ENCODE results near the gene FREM1. TPM values are rescaled to one million over a fixed set of nuclear protein-coding genes. Genes with fewer than 3 reads are reported as not detected.

Gene FREM1
- total and polyA plus RNA-seq, 2 experiments from 2014 or later: 0.78 to 3.1 TPM

DNA sequence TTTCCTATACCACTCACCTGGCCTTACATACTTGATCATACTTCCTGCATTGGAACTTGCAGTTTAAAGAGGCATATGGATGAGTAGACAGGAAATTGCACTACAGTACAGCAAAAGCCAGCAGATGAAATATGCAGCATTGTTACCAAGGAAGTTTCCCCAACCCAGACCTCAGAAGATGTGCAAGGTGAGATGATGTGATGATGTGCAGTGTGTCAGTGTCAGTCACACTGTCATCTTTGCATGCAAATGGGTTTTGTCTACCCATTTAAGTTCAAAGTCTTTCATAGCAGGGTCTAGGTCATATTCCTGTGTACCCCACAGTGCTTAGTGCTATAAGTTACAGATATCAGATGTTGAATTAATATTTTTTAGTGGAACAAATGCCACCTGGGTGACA, 98.4 kb downstream of the FREM1 start:
- no peaks in the 10 kb centered on the region for H3K4me1 ChIP-seq (ENCODE audit: insufficient read depth)
- H3F3A ChIP-seq (replicated peaks; ENCODE audit: low read depth): no peaks in the 10 kb centered on the region
- Mint-ChIP-seq H3K9me3 (no peaks in the 10 kb centered on the region), H3K27me3 (ENCODE audit: insufficient read depth, low read depth, poor library complexity) (no peaks in the 10 kb centered on the region), H3K36me3 (ENCODE audit: low read depth) (peaks cover 22% of the 10 kb centered on the region; the same call in 2 of the 3 replicates), H3K4me1 (peaks cover 7% of the 10 kb centered on the region), H3K27ac (no peak overlapping the region), H3K4me3 (no peak overlapping the region)
- H3K4me3 ChIP-seq: no peak overlapping the region
- no peaks in the 10 kb centered on the region for H4K20me1 ChIP-seq (replicated peaks; ENCODE audit: insufficient read depth)
- ATAC-seq (no peak), DNase-seq (ENCODE audit: low spot score) (no peak)
- H3K9me2 ChIP-seq (ENCODE audit: insufficient read depth): no peaks in the 10 kb centered on the region
- H3K4me2 ChIP-seq: no peak overlapping the region
- TF ChIP-seq ZNF114 (CRISPR knock-in tag; IDR thresholded peaks at IDR 0.05): no peak
- TF ChIP-seq, protein P1, sequence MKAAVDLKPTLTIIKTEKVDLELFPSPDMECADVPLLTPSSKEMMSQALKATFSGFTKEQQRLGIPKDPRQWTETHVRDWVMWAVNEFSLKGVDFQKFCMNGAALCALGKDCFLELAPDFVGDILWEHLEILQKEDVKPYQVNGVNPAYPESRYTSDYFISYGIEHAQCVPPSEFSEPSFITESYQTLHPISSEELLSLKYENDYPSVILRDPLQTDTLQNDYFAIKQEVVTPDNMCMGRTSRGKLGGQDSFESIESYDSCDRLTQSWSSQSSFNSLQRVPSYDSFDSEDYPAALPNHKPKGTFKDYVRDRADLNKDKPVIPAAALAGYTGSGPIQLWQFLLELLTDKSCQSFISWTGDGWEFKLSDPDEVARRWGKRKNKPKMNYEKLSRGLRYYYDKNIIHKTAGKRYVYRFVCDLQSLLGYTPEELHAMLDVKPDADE (IDR thresholded peaks at IDR 0.05): no peak
- no peak overlapping the region for H3K27ac ChIP-seq (ENCODE audit: low read depth)
- no peaks in the 10 kb centered on the region for H3K27me3 ChIP-seq (ENCODE audit: insufficient read depth)
- H3K79me2 ChIP-seq (replicated peaks; ENCODE audit: insufficient read depth): no peaks in the 10 kb centered on the region
- H3K36me3 ChIP-seq (ENCODE audit: insufficient read depth): no peaks in the 10 kb centered on the region
- H2AFZ ChIP-seq: no peak overlapping the region

- no peaks in the 10 kb centered on the region for H3K4me1 Mint-ChIP-seq
- H3K4me3 Mint-ChIP-seq: no peak overlapping the region
- ATAC-seq (no peak), DNase-seq (ENCODE audit: low spot score) (no peak)
- H3K27ac Mint-ChIP-seq: no peak overlapping the region
- Histone ChIP-seq H3F3A (replicated peaks; ENCODE audit: low read depth) (no peaks in the 10 kb centered on the region), H3K4me2 (no peak overlapping the region), H2AFZ (no peak overlapping the region), H3K4me3 (no peak overlapping the region), H3K36me3 (ENCODE audit: insufficient read depth) (no peaks in the 10 kb centered on the region), H3K27ac (ENCODE audit: low read depth) (no peak overlapping the region), H3K27me3 (ENCODE audit: insufficient read depth) (no peaks in the 10 kb centered on the region), H4K20me1 (replicated peaks; ENCODE audit: insufficient read depth) (no peaks in the 10 kb centered on the region), H3K4me1 (ENCODE audit: insufficient read depth) (no peaks in the 10 kb centered on the region), H3K79me2 (replicated peaks; ENCODE audit: insufficient read depth) (no peaks in the 10 kb centered on the region), H3K9me2 (ENCODE audit: insufficient read depth) (no peaks in the 10 kb centered on the region)
- peaks cover 36% of the 10 kb centered on the region for H3K36me3 Mint-ChIP-seq (ENCODE audit: low read depth)
- H3K9me3 Mint-ChIP-seq: no peaks in the 10 kb centered on the region
- H3K27me3 Mint-ChIP-seq (ENCODE audit: insufficient read depth, low read depth, poor library complexity): no peaks in the 10 kb centered on the region
- TF ChIP-seq, protein P2, sequence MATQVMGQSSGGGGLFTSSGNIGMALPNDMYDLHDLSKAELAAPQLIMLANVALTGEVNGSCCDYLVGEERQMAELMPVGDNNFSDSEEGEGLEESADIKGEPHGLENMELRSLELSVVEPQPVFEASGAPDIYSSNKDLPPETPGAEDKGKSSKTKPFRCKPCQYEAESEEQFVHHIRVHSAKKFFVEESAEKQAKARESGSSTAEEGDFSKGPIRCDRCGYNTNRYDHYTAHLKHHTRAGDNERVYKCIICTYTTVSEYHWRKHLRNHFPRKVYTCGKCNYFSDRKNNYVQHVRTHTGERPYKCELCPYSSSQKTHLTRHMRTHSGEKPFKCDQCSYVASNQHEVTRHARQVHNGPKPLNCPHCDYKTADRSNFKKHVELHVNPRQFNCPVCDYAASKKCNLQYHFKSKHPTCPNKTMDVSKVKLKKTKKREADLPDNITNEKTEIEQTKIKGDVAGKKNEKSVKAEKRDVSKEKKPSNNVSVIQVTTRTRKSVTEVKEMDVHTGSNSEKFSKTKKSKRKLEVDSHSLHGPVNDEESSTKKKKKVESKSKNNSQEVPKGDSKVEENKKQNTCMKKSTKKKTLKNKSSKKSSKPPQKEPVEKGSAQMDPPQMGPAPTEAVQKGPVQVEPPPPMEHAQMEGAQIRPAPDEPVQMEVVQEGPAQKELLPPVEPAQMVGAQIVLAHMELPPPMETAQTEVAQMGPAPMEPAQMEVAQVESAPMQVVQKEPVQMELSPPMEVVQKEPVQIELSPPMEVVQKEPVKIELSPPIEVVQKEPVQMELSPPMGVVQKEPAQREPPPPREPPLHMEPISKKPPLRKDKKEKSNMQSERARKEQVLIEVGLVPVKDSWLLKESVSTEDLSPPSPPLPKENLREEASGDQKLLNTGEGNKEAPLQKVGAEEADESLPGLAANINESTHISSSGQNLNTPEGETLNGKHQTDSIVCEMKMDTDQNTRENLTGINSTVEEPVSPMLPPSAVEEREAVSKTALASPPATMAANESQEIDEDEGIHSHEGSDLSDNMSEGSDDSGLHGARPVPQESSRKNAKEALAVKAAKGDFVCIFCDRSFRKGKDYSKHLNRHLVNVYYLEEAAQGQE (IDR thresholded peaks at IDR 0.05; ENCODE audit: unreplicated experiment): no peak
- TF ChIP-seq, protein P1 (IDR thresholded peaks at IDR 0.05): no peak
- no peak for TF ChIP-seq NANOG (IDR thresholded peaks at IDR 0.05; ENCODE audit: borderline replicate concordance)
- no peak for TF ChIP-seq EZH2phosphoT487 (IDR thresholded peaks at IDR 0.05; ENCODE audit: unreplicated experiment)
- TF ChIP-seq ZNF331 (CRISPR knock-in tag; IDR thresholded peaks at IDR 0.05; ENCODE audit: low read depth): no peak
- TF ChIP-seq, protein P3, sequence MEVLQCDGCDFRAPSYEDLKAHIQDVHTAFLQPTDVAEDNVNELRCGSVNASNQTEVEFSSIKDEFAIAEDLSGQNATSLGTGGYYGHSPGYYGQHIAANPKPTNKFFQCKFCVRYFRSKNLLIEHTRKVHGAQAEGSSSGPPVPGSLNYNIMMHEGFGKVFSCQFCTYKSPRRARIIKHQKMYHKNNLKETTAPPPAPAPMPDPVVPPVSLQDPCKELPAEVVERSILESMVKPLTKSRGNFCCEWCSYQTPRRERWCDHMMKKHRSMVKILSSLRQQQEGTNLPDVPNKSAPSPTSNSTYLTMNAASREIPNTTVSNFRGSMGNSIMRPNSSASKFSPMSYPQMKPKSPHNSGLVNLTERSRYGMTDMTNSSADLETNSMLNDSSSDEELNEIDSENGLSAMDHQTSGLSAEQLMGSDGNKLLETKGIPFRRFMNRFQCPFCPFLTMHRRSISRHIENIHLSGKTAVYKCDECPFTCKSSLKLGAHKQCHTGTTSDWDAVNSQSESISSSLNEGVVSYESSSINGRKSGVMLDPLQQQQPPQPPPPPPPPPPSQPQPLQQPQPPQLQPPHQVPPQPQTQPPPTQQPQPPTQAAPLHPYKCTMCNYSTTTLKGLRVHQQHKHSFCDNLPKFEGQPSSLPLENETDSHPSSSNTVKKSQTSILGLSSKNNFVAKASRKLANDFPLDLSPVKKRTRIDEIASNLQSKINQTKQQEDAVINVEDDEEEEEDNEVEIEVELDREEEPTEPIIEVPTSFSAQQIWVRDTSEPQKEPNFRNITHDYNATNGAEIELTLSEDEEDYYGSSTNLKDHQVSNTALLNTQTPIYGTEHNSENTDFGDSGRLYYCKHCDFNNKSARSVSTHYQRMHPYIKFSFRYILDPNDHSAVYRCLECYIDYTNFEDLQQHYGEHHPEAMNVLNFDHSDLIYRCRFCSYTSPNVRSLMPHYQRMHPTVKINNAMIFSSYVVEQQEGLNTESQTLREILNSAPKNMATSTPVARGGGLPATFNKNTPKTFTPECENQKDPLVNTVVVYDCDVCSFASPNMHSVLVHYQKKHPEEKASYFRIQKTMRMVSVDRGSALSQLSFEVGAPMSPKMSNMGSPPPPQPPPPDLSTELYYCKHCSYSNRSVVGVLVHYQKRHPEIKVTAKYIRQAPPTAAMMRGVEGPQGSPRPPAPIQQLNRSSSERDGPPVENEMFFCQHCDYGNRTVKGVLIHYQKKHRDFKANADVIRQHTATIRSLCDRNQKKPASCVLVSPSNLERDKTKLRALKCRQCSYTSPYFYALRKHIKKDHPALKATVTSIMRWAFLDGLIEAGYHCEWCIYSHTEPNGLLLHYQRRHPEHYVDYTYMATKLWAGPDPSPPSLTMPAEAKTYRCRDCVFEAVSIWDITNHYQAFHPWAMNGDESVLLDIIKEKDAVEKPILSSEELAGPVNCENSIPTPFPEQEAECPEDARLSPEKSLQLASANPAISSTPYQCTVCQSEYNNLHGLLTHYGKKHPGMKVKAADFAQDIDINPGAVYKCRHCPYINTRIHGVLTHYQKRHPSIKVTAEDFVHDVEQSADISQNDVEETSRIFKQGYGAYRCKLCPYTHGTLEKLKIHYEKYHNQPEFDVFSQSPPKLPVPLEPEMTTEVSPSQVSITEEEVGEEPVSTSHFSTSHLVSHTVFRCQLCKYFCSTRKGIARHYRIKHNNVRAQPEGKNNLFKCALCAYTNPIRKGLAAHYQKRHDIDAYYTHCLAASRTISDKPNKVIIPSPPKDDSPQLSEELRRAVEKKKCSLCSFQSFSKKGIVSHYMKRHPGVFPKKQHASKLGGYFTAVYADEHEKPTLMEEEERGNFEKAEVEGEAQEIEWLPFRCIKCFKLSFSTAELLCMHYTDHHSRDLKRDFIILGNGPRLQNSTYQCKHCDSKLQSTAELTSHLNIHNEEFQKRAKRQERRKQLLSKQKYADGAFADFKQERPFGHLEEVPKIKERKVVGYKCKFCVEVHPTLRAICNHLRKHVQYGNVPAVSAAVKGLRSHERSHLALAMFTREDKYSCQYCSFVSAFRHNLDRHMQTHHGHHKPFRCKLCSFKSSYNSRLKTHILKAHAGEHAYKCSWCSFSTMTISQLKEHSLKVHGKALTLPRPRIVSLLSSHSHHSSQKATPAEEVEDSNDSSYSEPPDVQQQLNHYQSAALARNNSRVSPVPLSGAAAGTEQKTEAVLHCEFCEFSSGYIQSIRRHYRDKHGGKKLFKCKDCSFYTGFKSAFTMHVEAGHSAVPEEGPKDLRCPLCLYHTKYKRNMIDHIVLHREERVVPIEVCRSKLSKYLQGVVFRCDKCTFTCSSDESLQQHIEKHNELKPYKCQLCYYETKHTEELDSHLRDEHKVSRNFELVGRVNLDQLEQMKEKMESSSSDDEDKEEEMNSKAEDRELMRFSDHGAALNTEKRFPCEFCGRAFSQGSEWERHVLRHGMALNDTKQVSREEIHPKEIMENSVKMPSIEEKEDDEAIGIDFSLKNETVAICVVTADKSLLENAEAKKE (CRISPR knock-in tag; IDR thresholded peaks at IDR 0.05): no peak
- TF ChIP-seq EZH2 (IDR thresholded peaks at IDR 0.05; ENCODE audit: low read depth, unreplicated experiment): no peak
- TF ChIP-seq STAT1 (IDR thresholded peaks at IDR 0.05; ENCODE audit: unreplicated experiment): no peak
Measured at GRCh38 chr9:14806941-14807520, 103.2 kb downstream of the FREM1 start.
